Muscle of leg (tissue), 16 donors: ENCODE measurements around the gene LRIT2. TPM values are rescaled to one million over a fixed set of nuclear protein-coding genes. Genes with fewer than 3 reads are reported as not detected.

Experiments
- DNase-seq: peaks from one replicate; pipeline ENCODE4 v3.0.0; 2013
- H3K27ac ChIP-seq: one replicate; pipeline ENCODE4 v1.5.1; 2013; ENCODE audit warnings: mild to moderate bottlenecking, low read length, control low read depth
- H3K27me3 ChIP-seq: one replicate; pipeline ENCODE4 v1.6.1; 2013; ENCODE audit warnings: low read length; ENCODE audit not compliant: control insufficient read depth, insufficient read depth
- H3K36me3 ChIP-seq: one replicate; pipeline ENCODE4 v1.6.1; 2013; ENCODE audit warnings: low read length; ENCODE audit not compliant: control insufficient read depth, insufficient read depth
- H3K4me1 ChIP-seq: one replicate; pipeline ENCODE4 v1.6.1; 2013; ENCODE audit warnings: low read length; ENCODE audit not compliant: control insufficient read depth, insufficient read depth
- H3K4me3 ChIP-seq: one replicate; pipeline ENCODE4 v1.5.1; 2013; ENCODE audit warnings: low read length, control low read depth
- H3K9me3 ChIP-seq: replicated peaks from 2 replicates; pipeline ENCODE4 v1.6.1; 2013; ENCODE audit warnings: low read depth, low read length; ENCODE audit not compliant: control insufficient read depth
- WGBS: methylation state at CpG from one replicate; pipeline ENCODE4 v1.1.5; 2013; ENCODE audit warnings: missing lambda C conversion rate; ENCODE audit not compliant: insufficient coverage; 5-methylcytosine and 5-hydroxymethylcytosine counted together
- long read RNA-seq, 11 donors: transcript quantifications; one replicate each; lab custom pipeline, GENCODE V29; 2026
- polyA plus RNA-seq, 8 donors: library from polyadenylated mRNA; unstranded; fragments of 120-200 nt; gene quantifications; one replicate each; pipeline versions ENCODE4 v1.2.1 to v1.2.3, GENCODE V29; 2013; ENCODE audit warnings: inconsistent platforms in 1 of 8, low replicate concordance in 1 of 8; ENCODE audit not compliant: insufficient read length in 8 of 8, insufficient read depth in 1 of 8
- total RNA-seq: library from RNA; stranded (reverse); fragments of 120-200 nt; gene quantifications from one replicate; pipeline ENCODE4 v1.2.4, GENCODE V29; 2013

Gene LRIT2, protein sequence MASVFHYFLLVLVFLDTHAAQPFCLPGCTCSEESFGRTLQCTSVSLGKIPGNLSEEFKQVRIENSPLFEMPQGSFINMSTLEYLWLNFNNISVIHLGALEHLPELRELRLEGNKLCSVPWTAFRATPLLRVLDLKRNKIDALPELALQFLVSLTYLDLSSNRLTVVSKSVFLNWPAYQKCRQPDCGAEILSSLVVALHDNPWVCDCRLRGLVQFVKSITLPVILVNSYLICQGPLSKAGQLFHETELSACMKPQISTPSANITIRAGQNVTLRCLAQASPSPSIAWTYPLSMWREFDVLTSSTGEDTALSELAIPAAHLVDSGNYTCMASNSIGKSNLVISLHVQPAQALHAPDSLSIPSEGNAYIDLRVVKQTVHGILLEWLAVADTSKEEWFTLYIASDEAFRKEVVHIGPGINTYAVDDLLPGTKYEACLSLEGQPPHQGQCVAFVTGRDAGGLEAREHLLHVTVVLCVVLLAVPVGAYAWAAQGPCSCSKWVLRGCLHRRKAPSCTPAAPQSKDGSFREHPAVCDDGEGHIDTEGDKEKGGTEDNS
- total RNA-seq, result not detected
- not detected for polyA plus RNA-seq
- long read RNA-seq, donor 1, result 0 reads
- long read RNA-seq, donor 2, result 0 reads
- long read RNA-seq, donor 3, result 0 reads
- long read RNA-seq, donor 4, result 0 reads
- long read RNA-seq, donor 5, result 0 reads
- long read RNA-seq, donor 6, result 0 reads
- long read RNA-seq, donor 7, result 0 reads
- long read RNA-seq, donor 8, result 0 reads
- long read RNA-seq, donor 9, result 0 reads
- long read RNA-seq, donor 10, result 0 reads
- long read RNA-seq, donor 11, result 0 reads

DNA sequence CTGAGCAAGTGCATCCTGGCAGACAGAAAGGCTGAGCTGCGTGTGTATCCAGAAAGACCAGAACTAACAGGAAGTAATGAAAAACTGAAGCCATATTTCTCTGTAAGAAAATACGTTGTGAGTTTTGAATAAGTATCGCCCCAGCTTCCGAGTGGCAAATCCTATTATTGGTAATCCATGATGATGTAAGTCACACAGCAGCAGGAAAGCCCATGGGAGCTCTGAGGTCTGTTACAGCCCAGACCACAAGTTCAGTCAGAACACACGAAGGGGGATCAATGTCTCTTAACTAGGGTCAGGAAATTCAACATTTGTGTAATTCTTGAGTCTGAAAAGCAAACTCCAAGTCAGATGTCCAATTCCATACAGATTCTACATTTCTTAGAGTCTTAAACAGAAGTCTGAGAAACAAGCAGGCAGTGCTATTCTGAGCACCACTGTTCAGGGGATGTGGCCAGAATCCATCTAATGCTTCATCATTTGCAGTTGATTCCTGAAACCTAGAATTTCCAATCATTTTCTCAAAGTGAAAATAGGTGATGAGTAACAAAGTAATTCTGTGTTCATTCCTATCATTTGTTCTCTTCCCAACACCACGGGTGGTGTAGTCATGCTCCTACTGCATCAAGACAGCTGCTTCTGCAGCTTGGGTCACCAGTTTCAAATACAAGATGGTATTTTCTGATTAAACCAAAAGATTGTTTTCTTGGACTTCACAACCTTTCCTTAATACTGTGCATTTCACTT lies at the start of gene LRIT2:
Gene LRIT2, minus strand, starts transcription at position 118 of the 747 bp plus-strand sequence. Its CDS starts 24 bp downstream, at position 94.
- 32% methylated on average over 5 of the region's 6 CpGs for WGBS
- no peaks in the 10 kb centered on the region for H3K36me3 ChIP-seq
- H3K27ac ChIP-seq, result no peak within 1 kb of the TSS
- no peak within 1 kb of the TSS for H3K4me3 ChIP-seq
- H3K4me1 ChIP-seq, result no peaks in the 10 kb centered on the region
- H3K27me3 ChIP-seq, result no peaks in the 10 kb centered on the region
- DNase-seq, result no peak
- no peaks in the 10 kb centered on the region for H3K9me3 ChIP-seq

DNA sequence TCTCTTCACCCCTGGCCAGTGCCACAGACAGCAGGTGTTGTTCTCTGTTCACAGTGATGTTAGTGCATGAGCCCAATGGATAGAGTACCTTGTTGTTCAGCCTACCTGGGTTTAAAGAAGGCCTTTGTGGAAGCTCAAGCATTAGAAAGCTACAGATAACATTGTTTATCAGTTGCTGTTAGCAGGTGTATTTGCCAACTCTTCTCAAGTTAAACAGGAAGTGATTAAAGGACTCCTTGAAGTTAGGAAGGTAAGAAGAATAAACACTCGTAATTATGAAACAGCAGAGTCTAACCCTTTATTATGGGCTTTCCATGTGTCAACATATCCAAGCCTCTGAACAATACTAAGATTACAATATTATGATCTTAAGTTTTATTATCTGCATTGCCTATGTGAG lies 45.4 kb upstream of the LRIT2 start:
- no CpG with 5 or more reads among the region's 1 CpG for WGBS
- no peak for DNase-seq
- H3K27me3 ChIP-seq, result no peaks in the 10 kb centered on the region
- H3K4me3 ChIP-seq, result no peak overlapping the region
- H3K9me3 ChIP-seq, result no peaks in the 10 kb centered on the region
- no peak overlapping the region for H3K27ac ChIP-seq
- no peaks in the 10 kb centered on the region for H3K36me3 ChIP-seq
- H3K4me1 ChIP-seq, result peaks cover 2% of the 10 kb centered on the region

DNA sequence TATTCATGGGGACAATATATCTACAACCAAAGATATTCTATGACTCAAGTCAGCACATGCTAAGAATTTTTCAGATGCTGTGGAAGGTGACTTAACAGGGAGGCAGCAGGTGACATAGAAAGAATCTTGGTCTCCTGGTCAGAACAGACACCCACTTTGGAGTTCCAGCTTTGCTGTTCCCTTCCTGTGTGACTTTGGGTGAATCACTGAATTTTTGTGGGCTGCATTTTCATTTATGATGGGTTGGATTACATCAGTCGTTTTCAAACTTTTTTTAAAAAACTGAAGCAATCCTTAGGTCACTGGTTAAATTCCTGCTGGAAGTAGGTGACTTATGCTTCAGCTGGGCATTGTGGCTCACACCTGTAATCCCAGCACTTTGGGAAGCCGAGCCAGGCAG lies 44.4 kb upstream of the LRIT2 start:
- 100% methylated on average over 1 of the region's 2 CpGs for WGBS
- no peak overlapping the region for H3K4me3 ChIP-seq
- H3K36me3 ChIP-seq, result no peaks in the 10 kb centered on the region
- no peak for DNase-seq
- no peaks in the 10 kb centered on the region for H3K9me3 ChIP-seq
- peaks cover 10% of the 10 kb centered on the region for H3K4me1 ChIP-seq
- peaks cover 2% of the 10 kb centered on the region for H3K27me3 ChIP-seq
- H3K27ac ChIP-seq, result no peak overlapping the region

DNA sequence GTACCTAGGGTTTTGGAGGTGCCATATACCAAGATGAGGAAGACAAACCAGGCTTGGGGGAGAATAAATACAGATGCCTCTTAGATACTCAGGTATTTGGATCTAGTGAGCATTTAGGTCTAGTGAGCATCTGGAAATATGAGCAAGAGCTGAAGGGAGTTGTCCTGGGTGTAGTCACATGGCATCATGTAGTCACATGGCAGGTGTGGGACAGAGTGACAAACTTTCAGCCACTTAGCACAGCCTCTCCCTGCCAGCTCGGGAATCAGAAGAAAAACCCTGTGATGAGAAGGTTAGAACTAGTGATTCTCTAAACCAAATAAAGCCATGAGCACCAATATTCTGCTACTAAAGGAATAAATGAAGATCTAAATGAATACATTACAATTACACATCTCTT lies 43.8 kb upstream of the LRIT2 start:
- Histone ChIP-seq H3K4me1 (peaks cover 12% of the 10 kb centered on the region), H3K27me3 (peaks cover 2% of the 10 kb centered on the region), H3K27ac (no peak overlapping the region), H3K9me3 (no peaks in the 10 kb centered on the region), H3K36me3 (no peaks in the 10 kb centered on the region), H3K4me3 (no peak overlapping the region)
- DNase-seq, result no peak
- no CpG with 5 or more reads among the region's 1 CpG for WGBS

DNA sequence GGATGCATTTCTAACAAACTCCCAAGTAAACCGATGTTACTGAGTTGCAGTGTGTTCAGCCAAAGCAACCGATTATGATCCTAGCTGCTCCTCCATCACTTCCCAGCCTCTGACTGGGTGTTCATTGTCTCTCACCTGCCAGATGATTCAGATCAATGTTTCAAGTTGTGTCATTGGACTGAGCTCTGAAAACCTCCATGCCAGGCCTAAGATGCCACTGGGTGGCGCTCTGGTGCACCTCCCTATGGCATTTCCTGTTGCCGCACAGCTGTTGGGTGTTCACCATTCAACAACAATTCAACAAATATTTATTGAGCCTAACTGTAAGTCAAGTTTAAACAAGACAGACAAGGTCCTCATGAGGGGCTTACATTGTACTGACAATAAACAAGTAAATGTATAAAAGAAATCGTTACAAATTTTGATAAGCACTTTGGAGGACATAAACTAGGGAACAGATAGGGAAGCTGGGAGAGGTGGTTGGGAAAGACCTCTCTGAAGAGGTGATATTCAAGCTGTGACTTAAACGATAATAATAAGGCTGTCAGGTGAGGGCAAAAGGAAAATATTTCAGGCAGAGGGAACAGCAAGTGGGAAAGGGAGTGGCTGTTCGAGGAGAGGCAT lies 42.3 kb upstream of the LRIT2 start:
- no peaks in the 10 kb centered on the region for H3K36me3 ChIP-seq
- DNase-seq, result no peak
- no peaks in the 10 kb centered on the region for H3K9me3 ChIP-seq
- H3K27me3 ChIP-seq, result peaks cover 2% of the 10 kb centered on the region
- WGBS, result 46% methylated on average over 5 of the region's 7 CpGs
- no peak overlapping the region for H3K4me3 ChIP-seq
- no peak overlapping the region for H3K27ac ChIP-seq
- peaks cover 12% of the 10 kb centered on the region for H3K4me1 ChIP-seq

DNA sequence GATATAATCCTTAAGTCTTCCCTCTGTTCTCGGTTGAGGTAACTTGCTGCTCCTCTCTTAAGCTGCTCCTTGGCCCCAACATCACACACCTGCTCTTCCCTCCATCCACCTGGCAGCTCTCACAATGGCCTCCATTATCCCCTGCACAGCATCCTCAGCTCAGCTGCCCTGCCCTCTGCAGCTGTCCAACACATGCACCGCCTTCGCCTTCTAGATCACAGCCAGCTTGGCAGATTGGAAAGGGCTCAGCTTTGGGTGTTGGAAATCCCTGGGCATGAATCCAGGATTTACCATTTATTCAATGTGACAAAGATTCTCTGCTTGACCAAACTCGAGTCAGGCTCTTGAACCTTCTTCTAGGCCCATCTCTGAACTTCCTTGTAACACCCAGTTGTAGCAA lies 40.1 kb upstream of the LRIT2 start:
- peaks cover 12% of the 10 kb centered on the region for H3K4me1 ChIP-seq
- peaks cover 5% of the 10 kb centered on the region for H3K27me3 ChIP-seq
- peak; percentile 81 for DNase-seq
- no peaks in the 10 kb centered on the region for H3K36me3 ChIP-seq
- H3K27ac ChIP-seq, result peak overlapping the region; percentile 72
- 75% methylated on average over 4 of the region's 4 CpGs for WGBS
- no peaks in the 10 kb centered on the region for H3K9me3 ChIP-seq
- no peak overlapping the region for H3K4me3 ChIP-seq

DNA sequence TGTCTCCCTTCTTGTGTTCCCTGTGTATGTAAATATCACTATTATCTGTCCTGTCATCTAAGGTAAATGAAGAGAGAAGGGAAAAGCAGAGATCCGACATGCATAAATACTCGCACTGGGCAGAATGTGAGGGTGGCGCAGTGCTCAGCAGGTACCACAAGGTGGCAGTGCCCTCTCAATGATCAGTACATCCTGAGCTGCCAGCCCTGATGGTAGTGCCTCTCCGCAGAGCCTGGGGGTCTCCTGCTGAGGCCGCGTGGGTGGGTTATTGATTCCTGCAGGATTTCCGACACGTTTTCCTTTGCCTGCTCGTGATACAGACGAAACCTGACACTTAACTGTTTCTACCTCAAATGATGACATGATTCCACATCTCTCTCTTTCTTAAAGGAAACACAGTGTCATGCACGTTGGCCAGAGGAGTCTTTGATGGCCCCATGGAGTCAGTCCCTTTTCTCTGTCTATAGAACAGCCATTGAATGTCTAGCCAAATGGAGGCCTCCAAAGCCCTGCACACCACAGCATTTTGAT lies 39.3 kb upstream of the LRIT2 start:
- H3K4me1 ChIP-seq, result peaks cover 12% of the 10 kb centered on the region
- WGBS, result 4% methylated on average over 9 of the region's 11 CpGs
- no peak overlapping the region for H3K4me3 ChIP-seq
- H3K9me3 ChIP-seq, result no peaks in the 10 kb centered on the region
- H3K27me3 ChIP-seq, result peaks cover 5% of the 10 kb centered on the region
- DNase-seq, result peak; percentile 56
- H3K27ac ChIP-seq, result peak overlapping the region; percentile 72
- H3K36me3 ChIP-seq, result no peaks in the 10 kb centered on the region

DNA sequence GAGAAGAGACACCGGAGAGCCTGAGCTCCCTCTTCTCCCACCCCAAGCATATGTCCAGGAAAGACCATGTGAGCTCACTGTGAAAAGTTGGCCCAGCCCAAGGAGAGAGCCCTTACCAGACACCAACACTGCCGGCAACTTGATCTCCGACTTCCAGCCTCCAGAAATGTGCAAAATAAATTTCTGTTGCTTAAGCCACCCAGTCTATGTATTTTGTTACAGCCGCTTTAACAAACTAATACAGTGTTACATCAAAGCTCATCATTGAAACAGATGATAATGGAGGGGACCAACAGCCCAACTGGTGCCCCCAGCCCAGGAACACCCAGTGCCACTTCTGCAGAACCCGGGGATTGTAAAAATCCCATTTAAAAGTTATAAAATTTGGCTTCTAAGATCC lies 38.4 kb upstream of the LRIT2 start:
- H3K27ac ChIP-seq, result no peak overlapping the region
- 45% methylated on average over 2 of the region's 5 CpGs for WGBS
- no peak overlapping the region for H3K4me3 ChIP-seq
- H3K4me1 ChIP-seq, result peaks cover 12% of the 10 kb centered on the region
- H3K36me3 ChIP-seq, result no peaks in the 10 kb centered on the region
- peaks cover 5% of the 10 kb centered on the region for H3K27me3 ChIP-seq
- no peaks in the 10 kb centered on the region for H3K9me3 ChIP-seq
- no peak for DNase-seq

DNA sequence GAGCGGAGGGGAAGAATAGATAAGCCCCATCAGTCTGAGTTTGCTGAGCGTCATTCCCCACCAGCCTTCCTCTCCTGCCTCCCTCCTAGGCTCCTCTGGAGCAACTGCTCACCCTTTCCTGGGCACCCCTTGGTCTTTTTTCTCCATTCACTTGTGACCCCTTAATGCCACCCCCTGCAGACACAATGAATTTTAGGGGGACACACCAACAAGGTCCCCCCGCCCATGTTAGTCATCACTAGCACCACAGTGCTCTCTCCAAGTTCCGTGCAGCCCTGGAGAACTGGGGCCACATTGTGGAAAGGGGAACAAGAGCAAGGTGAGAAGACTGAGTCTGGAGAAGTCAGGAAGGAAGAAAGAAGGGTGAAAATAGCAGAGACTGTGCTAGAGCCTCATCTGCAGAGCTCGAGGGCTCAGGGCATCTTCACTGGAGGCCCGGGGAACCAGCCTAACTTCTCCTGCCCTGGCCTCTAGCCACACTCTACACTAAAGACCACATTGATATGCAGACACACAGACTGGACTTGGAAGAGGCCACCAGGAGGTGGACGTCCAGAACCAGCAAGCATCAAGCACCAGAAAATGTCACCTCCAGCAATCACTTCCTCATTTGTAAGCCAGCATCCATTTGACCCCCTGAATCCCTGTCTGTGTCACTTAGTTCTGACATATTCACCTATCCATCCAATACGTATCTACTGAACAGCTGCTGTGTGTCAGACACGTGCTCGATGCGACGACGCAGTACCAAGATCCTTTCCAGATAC lies 37.0 kb upstream of the LRIT2 start:
- peaks cover 5% of the 10 kb centered on the region for H3K27me3 ChIP-seq

More for the DNA sequence above, 37.0 kb upstream of the LRIT2 start:
- Histone ChIP-seq H3K4me1 (peaks cover 12% of the 10 kb centered on the region), H3K27ac (no peak overlapping the region), H3K36me3 (no peaks in the 10 kb centered on the region), H3K4me3 (no peak overlapping the region), H3K9me3 (no peaks in the 10 kb centered on the region)
- no peak for DNase-seq
- WGBS, result 80% methylated on average over 3 of the region's 13 CpGs
